Stimulated activated naive CD8-positive, alpha-beta T cell treated with anti-CD3 and anti-CD28 coated beads, Interleukin-15, Interleukin-2, amounts not matched to agents 100 U/mL and 50 U/mL, for 24 hours (primary cell): ENCODE measurements around the gene NOB1.
A peak's percentile ranks its signal among the peaks of the same experiment; 100 is the strongest.

Experiments used
- ATAC-seq: fragments of 150-1000 bp; cut with Tn5 transposase; one replicate; pipeline ENCODE4 v1.10.0; 2021
- DNase-seq: peaks from one replicate; pipeline ENCODE4 v3.0.0; 2021

NOB1 gene

GRCh38 chr16:69721441-69721957, 33.2 kb downstream of the NOB1 start:
- no peak for DNase-seq
- ATAC-seq, result no peak

- DNase-seq (no peak), ATAC-seq (no peak)
These were observed 33.8 kb downstream of the NOB1 start for GRCh38 chr16:69720822-69721430.

GRCh38 chr16:69718111-69718764, 36.5 kb downstream of the NOB1 start:
- DNase-seq (no peak), ATAC-seq (no peak)

- ATAC-seq, result no peak
- no peak for DNase-seq
These were observed 37.7 kb downstream of the NOB1 start for GRCh38 chr16:69717066-69717465.

GRCh38 chr16:69712914-69713581, 41.7 kb downstream of the NOB1 start:
- no peak for ATAC-seq
- no peak for DNase-seq

GRCh38 chr16:69712277-69712676, 42.4 kb downstream of the NOB1 start:
- DNase-seq (no peak), ATAC-seq (no peak)

GRCh38 chr16:69711115-69711740, 43.5 kb downstream of the NOB1 start:
- no peak for DNase-seq
- no peak for ATAC-seq

GRCh38 chr16:69709456-69710084, 45.2 kb downstream of the NOB1 start:
- ATAC-seq (no peak), DNase-seq (no peak)

GRCh38 chr16:69707920-69708683, 46.6 kb downstream of the NOB1 start:
- DNase-seq (no peak), ATAC-seq (no peak)

GRCh38 chr16:69706975-69707340, 47.8 kb downstream of the NOB1 start:
- DNase-seq (no peak), ATAC-seq (no peak)

- DNase-seq, result no peak
- no peak for ATAC-seq
These were observed 48.3 kb downstream of the NOB1 start for GRCh38 chr16:69706256-69706974.

- DNase-seq (no peak), ATAC-seq (no peak)
These were observed 51.1 kb downstream of the NOB1 start for GRCh38 chr16:69703638-69704037.

GRCh38 chr16:69701866-69702265, 52.9 kb downstream of the NOB1 start:
- ATAC-seq (no peak), DNase-seq (no peak)

GRCh38 chr16:69701452-69701851, 53.3 kb downstream of the NOB1 start:
- no peak for DNase-seq
- ATAC-seq, result no peak

GRCh38 chr16:69699915-69700314, 54.8 kb downstream of the NOB1 start:
- ATAC-seq, result no peak
- no peak for DNase-seq

GRCh38 chr16:69698404-69698803, 56.3 kb downstream of the NOB1 start:
- DNase-seq, result no peak
- no peak for ATAC-seq

- no peak for DNase-seq
- ATAC-seq, result no peak
These were observed 60.8 kb downstream of the NOB1 start for GRCh38 chr16:69693916-69694315.

GRCh38 chr16:69691980-69692911, 62.5 kb downstream of the NOB1 start:
- ATAC-seq, result peak; percentile 81
- DNase-seq, result no peak
